Measurements from ENCODE around the gene L1CAM. TPM values are rescaled to one million over a fixed set of nuclear protein-coding genes. Genes with fewer than 3 reads are reported as not detected.

The L1CAM gene
- polyA plus RNA-seq, 3 donors, result 0.55 TPM; not detected in 2

GRCh38 chrX:153854702-153855101 is 31.3 kb downstream of the L1CAM start:
- no peaks in the 10 kb centered on the region for H3K36me3 Mint-ChIP-seq
- no peak for DNase-seq
- Histone ChIP-seq H3K36me3 (replicated peaks in 1 of 2; ENCODE audit: control insufficient read depth in 1 of 2, insufficient read depth in 2 of 2, low read length in 2 of 2) (no peaks in the 10 kb centered on the region), H3K4me3 (replicated peaks in 1 of 3; ENCODE audit: low read depth in 2 of 3, low read length in 3 of 3) (no peak overlapping the region), H3K79me2 (ENCODE audit: insufficient read depth, low read length) (no peaks in the 10 kb centered on the region), H4K20me1 (ENCODE audit: insufficient read depth, low read length) (no peaks in the 10 kb centered on the region), H3K27ac (ENCODE audit: low read depth in 1 of 2, low read length in 2 of 2) (no peak overlapping the region), H2AFZ (ENCODE audit: insufficient read depth, low read depth, low read length, poor library complexity, severe bottlenecking) (no peak overlapping the region), H3K4me1 (ENCODE audit: control insufficient read depth in 1 of 2, insufficient read depth in 2 of 2, low read length in 2 of 2) (no peaks in the 10 kb centered on the region), H3K9ac (ENCODE audit: insufficient read depth, low read length, poor library complexity, severe bottlenecking) (no peak overlapping the region), H3K9me3 (replicated peaks in 1 of 2; ENCODE audit: control insufficient read depth in 1 of 2, insufficient read depth in 1 of 2, low read length in 2 of 2) (no peaks in the 10 kb centered on the region), H3K27me3 (ENCODE audit: control insufficient read depth in 2 of 2, insufficient read depth in 2 of 2, low read length in 2 of 2) (peaks cover 10 to 40% of the 10 kb centered on the region in 2 donors), H3K4me2 (replicated peaks; ENCODE audit: extremely low read depth, low read length, poor library complexity, severe bottlenecking) (no peak overlapping the region)
- intact Hi-C loops (cut with micrococcal nuclease), result no loop called here
- H3K27me3 Mint-ChIP-seq (ENCODE audit: low read depth in 3 of 3), result peaks cover 21 to 73% (median 34%) of the 10 kb centered on the region in 3 donors
- no peaks in the 10 kb centered on the region for H3K4me1 Mint-ChIP-seq
- no peak overlapping the region for H3K27ac Mint-ChIP-seq
- no peak overlapping the region for H3K4me3 Mint-ChIP-seq
- peaks cover 0 to 5% (median 2%) of the 10 kb centered on the region in 7 donors for H3K9me3 Mint-ChIP-seq
- WGBS (ENCODE audit: insufficient coverage), result 77% methylated on average over 4 of the region's 9 CpGs
- TF ChIP-seq CTCF (IDR thresholded peaks at IDR 0.05), result no peak

- Histone ChIP-seq H3K9me3 (replicated peaks in 1 of 2; ENCODE audit: control insufficient read depth in 1 of 2, insufficient read depth in 1 of 2, low read length in 2 of 2) (no peaks in the 10 kb centered on the region), H3K4me3 (replicated peaks in 1 of 3; ENCODE audit: low read depth in 2 of 3, low read length in 3 of 3) (no peak overlapping the region), H3K27ac (ENCODE audit: low read depth in 1 of 2, low read length in 2 of 2) (no peak overlapping the region), H2AFZ (ENCODE audit: insufficient read depth, low read depth, low read length, poor library complexity, severe bottlenecking) (no peak overlapping the region), H4K20me1 (ENCODE audit: insufficient read depth, low read length) (no peaks in the 10 kb centered on the region), H3K79me2 (ENCODE audit: insufficient read depth, low read length) (no peaks in the 10 kb centered on the region), H3K27me3 (ENCODE audit: control insufficient read depth in 2 of 2, insufficient read depth in 2 of 2, low read length in 2 of 2) (peaks cover 10 to 47% of the 10 kb centered on the region in 2 donors), H3K36me3 (replicated peaks in 1 of 2; ENCODE audit: control insufficient read depth in 1 of 2, insufficient read depth in 2 of 2, low read length in 2 of 2) (no peaks in the 10 kb centered on the region), H3K4me1 (ENCODE audit: control insufficient read depth in 1 of 2, insufficient read depth in 2 of 2, low read length in 2 of 2) (no peaks in the 10 kb centered on the region), H3K9ac (ENCODE audit: insufficient read depth, low read length, poor library complexity, severe bottlenecking) (no peak overlapping the region), H3K4me2 (replicated peaks; ENCODE audit: extremely low read depth, low read length, poor library complexity, severe bottlenecking) (no peak overlapping the region)
- WGBS (ENCODE audit: insufficient coverage), result 80% methylated on average over 1 of the region's 3 CpGs
- H3K9me3 Mint-ChIP-seq, result peaks cover 0 to 5% (median under 1%) of the 10 kb centered on the region in 7 donors
- intact Hi-C loops (cut with micrococcal nuclease), result no loop called here
- no peak for TF ChIP-seq CTCF (IDR thresholded peaks at IDR 0.05)
- H3K4me3 Mint-ChIP-seq, result no peak overlapping the region
- no peaks in the 10 kb centered on the region for H3K36me3 Mint-ChIP-seq
- H3K27me3 Mint-ChIP-seq (ENCODE audit: low read depth in 3 of 3), result peaks cover 19 to 70% (median 31%) of the 10 kb centered on the region in 3 donors
- no peak overlapping the region for H3K27ac Mint-ChIP-seq
- no peak for DNase-seq
- no peaks in the 10 kb centered on the region for H3K4me1 Mint-ChIP-seq
Observed at GRCh38 chrX:153853902-153854267, 32.1 kb downstream of the L1CAM start.

All from CD14-positive monocyte (primary cell).